ENCODE results near the gene AK3. TPM values are rescaled to one million over a fixed set of nuclear protein-coding genes. Genes with fewer than 3 reads are reported as not detected.

Gene AK3
- total RNA-seq, 1 donor from 2014 or later: 59.4 TPM

- no peak overlapping the region for H3K4me3 ChIP-seq (ENCODE audit: low read depth, low read length)
- DNase-seq (ENCODE audit: low read depth): no peak
- TF ChIP-seq CTCF (conservative IDR thresholded peaks at IDR 0.05; ENCODE audit: low read depth, low read length): no peak
Observed at GRCh38 chr9:4690144-4690543, 50.9 kb downstream of the AK3 start.

- no peak for DNase-seq (ENCODE audit: low read depth)
- TF ChIP-seq CTCF (conservative IDR thresholded peaks at IDR 0.05; ENCODE audit: low read depth, low read length): no peak
- H3K4me3 ChIP-seq (ENCODE audit: low read depth, low read length): no peak overlapping the region
Observed at GRCh38 chr9:4689687-4690104, 51.3 kb downstream of the AK3 start.

- TF ChIP-seq CTCF (conservative IDR thresholded peaks at IDR 0.05; ENCODE audit: low read depth, low read length): no peak
- H3K4me3 ChIP-seq (ENCODE audit: low read depth, low read length): no peak overlapping the region
Observed at GRCh38 chr9:4689021-4689420, 52.0 kb downstream of the AK3 start.

GRCh38 chr9:4686584-4686983 is 54.4 kb downstream of the AK3 start:
- no peak for DNase-seq (ENCODE audit: low read depth)
- no peak for TF ChIP-seq CTCF (conservative IDR thresholded peaks at IDR 0.05; ENCODE audit: low read depth, low read length)
- H3K4me3 ChIP-seq (ENCODE audit: low read depth, low read length): no peak overlapping the region

More at GRCh38 chr9:4689021-4689420, 52.0 kb downstream of the AK3 start:
- DNase-seq (ENCODE audit: low read depth): no peak

- TF ChIP-seq CTCF (conservative IDR thresholded peaks at IDR 0.05; ENCODE audit: low read depth, low read length): no peak
- no peak overlapping the region for H3K4me3 ChIP-seq (ENCODE audit: low read depth, low read length)
- no peak for DNase-seq (ENCODE audit: low read depth)
Observed at GRCh38 chr9:4686112-4686511, 54.9 kb downstream of the AK3 start.

- no peak for DNase-seq (ENCODE audit: low read depth)
- no peak overlapping the region for H3K4me3 ChIP-seq (ENCODE audit: low read depth, low read length)
- TF ChIP-seq CTCF (conservative IDR thresholded peaks at IDR 0.05; ENCODE audit: low read depth, low read length): no peak
Observed at GRCh38 chr9:4684820-4685219, 56.2 kb downstream of the AK3 start.

GRCh38 chr9:4680750-4681149 is 60.3 kb downstream of the AK3 start:
- DNase-seq (ENCODE audit: low read depth): no peak
- peak overlapping the region; percentile 93 for H3K4me3 ChIP-seq (ENCODE audit: low read depth, low read length)
- no peak for TF ChIP-seq CTCF (conservative IDR thresholded peaks at IDR 0.05; ENCODE audit: low read depth, low read length)
